GM23338 (cell line): ENCODE results near the gene CHN1. TPM values are rescaled to one million over a fixed set of nuclear protein-coding genes. Genes with fewer than 3 reads are reported as not detected.

Experiments
- ATAC-seq: fragments of 200-7000 bp; cut with Tn5 transposase; 3 replicates; pipeline ENCODE4 v1.9.1; 2020
- DNase-seq: peaks from one replicate; pipeline ENCODE4 v3.0.0-alpha.2; 2015; ENCODE audit warnings: low spot score
- H2AFZ ChIP-seq: fragments of 200-600 bp; sonication (generic); 2 replicates; pipeline ENCODE4 v1.8.0; 2016; ENCODE audit warnings: antibody characterized with exemption, mild to moderate bottlenecking, moderate library complexity
- H3F3A ChIP-seq: fragments of 200-600 bp; sonication (generic); replicated peaks from 2 replicates; pipeline ENCODE4 v1.8.0; 2017; ENCODE audit warnings: antibody characterized with exemption, mixed run types, low read depth
- H3K27ac ChIP-seq: fragments of 200-600 bp; sonication (generic); 2 replicates; pipeline ENCODE4 v1.6.1; 2016; ENCODE audit warnings: low read depth
- H3K27me3 ChIP-seq: fragments of 200-600 bp; sonication (generic); 2 replicates; pipeline ENCODE4 v1.8.0; 2016; ENCODE audit warnings: mild to moderate bottlenecking, mixed run types, moderate library complexity; ENCODE audit not compliant: insufficient read depth
- H3K36me3 ChIP-seq: fragments of 200-600 bp; sonication (generic); 2 replicates; pipeline ENCODE4 v1.8.0; 2016; ENCODE audit warnings: mild to moderate bottlenecking; ENCODE audit not compliant: insufficient read depth
- H3K4me1 ChIP-seq: fragments of 200-600 bp; sonication (generic); 2 replicates; pipeline ENCODE4 v1.8.0; 2016; ENCODE audit warnings: mild to moderate bottlenecking, moderate library complexity; ENCODE audit not compliant: insufficient read depth
- H3K4me2 ChIP-seq: fragments of 200-600 bp; sonication (generic); 2 replicates; pipeline ENCODE4 v1.7.1; 2017; ENCODE audit warnings: mixed run types
- H3K4me3 ChIP-seq: fragments of 200-600 bp; sonication (generic); 2 replicates; pipeline ENCODE4 v1.6.1; 2016; ENCODE audit warnings: mixed run types
- H3K79me2 ChIP-seq: fragments of 200-600 bp; sonication (generic); replicated peaks from 2 replicates; pipeline ENCODE4 v1.8.0; 2017; ENCODE audit warnings: mild to moderate bottlenecking; ENCODE audit not compliant: insufficient read depth
- H3K9me2 ChIP-seq: fragments of 200-600 bp; sonication (generic); 2 replicates; pipeline ENCODE4 v1.8.0; 2017; ENCODE audit not compliant: insufficient read depth
- H4K20me1 ChIP-seq: fragments of 200-600 bp; sonication (generic); replicated peaks from 2 replicates; pipeline ENCODE4 v1.8.0; 2017; ENCODE audit warnings: mild to moderate bottlenecking; ENCODE audit not compliant: insufficient read depth
- H3K27ac Mint-ChIP-seq: 2 replicates; pipeline ENCODE4 v1.8.0; 2020; ENCODE audit warnings: inconsistent platforms, mild to moderate bottlenecking, moderate library complexity, mixed read lengths
- H3K27me3 Mint-ChIP-seq: 3 replicates; pipeline ENCODE4 v1.8.0; 2022; ENCODE audit warnings: low read depth, mild to moderate bottlenecking, moderate library complexity, mixed read lengths, inconsistent platforms; ENCODE audit not compliant: insufficient read depth, poor library complexity
- H3K36me3 Mint-ChIP-seq: 3 replicates; pipeline ENCODE4 v1.8.0; 2021; ENCODE audit warnings: low read depth, mild to moderate bottlenecking, inconsistent platforms, moderate library complexity, mixed read lengths
- H3K4me1 Mint-ChIP-seq: 3 replicates; pipeline ENCODE4 v1.8.0; 2020; ENCODE audit warnings: mild to moderate bottlenecking, inconsistent platforms, mixed read lengths
- H3K4me3 Mint-ChIP-seq: 3 replicates; pipeline ENCODE4 v1.8.0; 2021; ENCODE audit warnings: moderate library complexity, mild to moderate bottlenecking, inconsistent platforms, mixed read lengths
- H3K9me3 Mint-ChIP-seq: 3 replicates; pipeline ENCODE4 v1.8.0; 2020; ENCODE audit warnings: moderate library complexity, mild to moderate bottlenecking, inconsistent platforms, mixed read lengths
- CREB1 ChIP-seq: fragments of 250-450 bp; sonication (Bioruptor Pico); IDR thresholded peaks from 2 replicates; pipeline ENCODE4 v1.5.0; 2020; ENCODE audit warnings: low read depth, mild to moderate bottlenecking, moderate library complexity
- EZH2 ChIP-seq: fragments of 200-600 bp; sonication (generic); IDR thresholded peaks from one replicate; pipeline ENCODE4 v1.8.0; 2017; ENCODE audit warnings: antibody characterized with exemption, mild to moderate bottlenecking, low read depth; ENCODE audit not compliant: unreplicated experiment
- EZH2phosphoT487 ChIP-seq: fragments of 200-600 bp; sonication (generic); IDR thresholded peaks from one replicate; pipeline ENCODE4 v1.8.1; 2018; ENCODE audit warnings: antibody characterized with exemption; ENCODE audit not compliant: unreplicated experiment
- JUNB ChIP-seq: IDR thresholded peaks from one replicate; pipeline ENCODE4 v1.6.1; 2016; ENCODE audit warnings: antibody characterized with exemption; ENCODE audit not compliant: unreplicated experiment
- NANOG ChIP-seq: IDR thresholded peaks from 2 replicates; pipeline ENCODE4 v1.6.1; 2016; ENCODE audit warnings: antibody characterized with exemption, borderline replicate concordance
- POLR2AphosphoS5 ChIP-seq: IDR thresholded peaks from 2 replicates; pipeline ENCODE4 v1.6.1; 2016; ENCODE audit warnings: antibody characterized with exemption, low read depth
- REST ChIP-seq: IDR thresholded peaks from one replicate; pipeline ENCODE4 v1.6.1; 2018; ENCODE audit warnings: antibody characterized with exemption; ENCODE audit not compliant: unreplicated experiment
- STAT1 ChIP-seq: IDR thresholded peaks from one replicate; pipeline ENCODE4 v1.6.1; 2016; ENCODE audit warnings: antibody characterized with exemption; ENCODE audit not compliant: unreplicated experiment
- ZNF114 ChIP-seq: fragments of 250-450 bp; sonication (Bioruptor Pico); IDR thresholded peaks from 2 replicates; pipeline ENCODE4 v1.5.0; 2020; ENCODE audit warnings: mild to moderate bottlenecking, moderate library complexity
- ZNF331 ChIP-seq: fragments of 250-450 bp; sonication (Bioruptor Pico); IDR thresholded peaks from 2 replicates; pipeline ENCODE4 v1.5.0; 2020; ENCODE audit warnings: low read depth, mild to moderate bottlenecking, moderate library complexity
- polyA plus RNA-seq: library from polyadenylated mRNA; unstranded; fragments of >200 nt; fragmentation: Nextera tagmentation; extraction: Ambion mirVana; gene quantifications from 2 replicates; pipeline ENCODE4 v1.2.1, GENCODE V29; 2016
- total RNA-seq: library from RNA; depleted of rRNA; stranded (reverse); fragments of >200 nt; shearing (Covaris generic); gene quantifications from 2 replicates; pipeline ENCODE4 v1.2.3, GENCODE V29; 2014
- TF ChIP-seq, protein P1 (sequence below): fragments of 250-450 bp; sonication (Bioruptor Pico); IDR thresholded peaks from 2 replicates; pipeline ENCODE4 v1.5.0; 2020; ENCODE audit warnings: mild to moderate bottlenecking, moderate library complexity
- TF ChIP-seq, protein P2 (sequence below): IDR thresholded peaks from 2 replicates; pipeline ENCODE4 v1.6.1; 2016; ENCODE audit warnings: antibody characterized with exemption
- TF ChIP-seq, protein P3 (sequence below), 2 experiments: fragments of 200-600 bp in 1 of 2; sonication (generic) in 1 of 2; conservative IDR thresholded peaks; 2 replicates each; pipeline versions ENCODE4 v1.5.1 to v1.6.1; 2016 to 2017; ENCODE audit warnings: antibody characterized with exemption in 2 of 2, low read depth in 2 of 2, mild to moderate bottlenecking in 2 of 2, moderate library complexity in 1 of 2

Gene CHN1
- total and polyA plus RNA-seq, 2 experiments from 2014 or later: 28.1 to 36.5 TPM

GRCh38 chr2:174969091-174969734, 36.0 kb downstream of the CHN1 start:
- ATAC-seq (no peak), DNase-seq (no peak)
- Histone ChIP-seq H3K9me2 (no peaks in the 10 kb centered on the region), H3K27ac (no peak overlapping the region), H4K20me1 (no peaks in the 10 kb centered on the region), H3K4me1 (peaks cover 62% of the 10 kb centered on the region), H3K79me2 (peaks cover 83% of the 10 kb centered on the region), H3K4me3 (no peak overlapping the region), H3F3A (no peaks in the 10 kb centered on the region), H3K36me3 (no peaks in the 10 kb centered on the region), H3K4me2 (no peak overlapping the region), H3K27me3 (no peaks in the 10 kb centered on the region), H2AFZ (no peak overlapping the region)
- Mint-ChIP-seq H3K4me3 (no peak overlapping the region), H3K9me3 (no peaks in the 10 kb centered on the region; the same call in 2 of the 3 replicates), H3K36me3 (peaks cover 24% of the 10 kb centered on the region), H3K4me1 (peaks cover 56% of the 10 kb centered on the region), H3K27ac (peak overlapping the region; percentile 57), H3K27me3 (peaks cover 2% of the 10 kb centered on the region)
- no peak for TF ChIP-seq POLR2AphosphoS5
- TF ChIP-seq, protein P1, sequence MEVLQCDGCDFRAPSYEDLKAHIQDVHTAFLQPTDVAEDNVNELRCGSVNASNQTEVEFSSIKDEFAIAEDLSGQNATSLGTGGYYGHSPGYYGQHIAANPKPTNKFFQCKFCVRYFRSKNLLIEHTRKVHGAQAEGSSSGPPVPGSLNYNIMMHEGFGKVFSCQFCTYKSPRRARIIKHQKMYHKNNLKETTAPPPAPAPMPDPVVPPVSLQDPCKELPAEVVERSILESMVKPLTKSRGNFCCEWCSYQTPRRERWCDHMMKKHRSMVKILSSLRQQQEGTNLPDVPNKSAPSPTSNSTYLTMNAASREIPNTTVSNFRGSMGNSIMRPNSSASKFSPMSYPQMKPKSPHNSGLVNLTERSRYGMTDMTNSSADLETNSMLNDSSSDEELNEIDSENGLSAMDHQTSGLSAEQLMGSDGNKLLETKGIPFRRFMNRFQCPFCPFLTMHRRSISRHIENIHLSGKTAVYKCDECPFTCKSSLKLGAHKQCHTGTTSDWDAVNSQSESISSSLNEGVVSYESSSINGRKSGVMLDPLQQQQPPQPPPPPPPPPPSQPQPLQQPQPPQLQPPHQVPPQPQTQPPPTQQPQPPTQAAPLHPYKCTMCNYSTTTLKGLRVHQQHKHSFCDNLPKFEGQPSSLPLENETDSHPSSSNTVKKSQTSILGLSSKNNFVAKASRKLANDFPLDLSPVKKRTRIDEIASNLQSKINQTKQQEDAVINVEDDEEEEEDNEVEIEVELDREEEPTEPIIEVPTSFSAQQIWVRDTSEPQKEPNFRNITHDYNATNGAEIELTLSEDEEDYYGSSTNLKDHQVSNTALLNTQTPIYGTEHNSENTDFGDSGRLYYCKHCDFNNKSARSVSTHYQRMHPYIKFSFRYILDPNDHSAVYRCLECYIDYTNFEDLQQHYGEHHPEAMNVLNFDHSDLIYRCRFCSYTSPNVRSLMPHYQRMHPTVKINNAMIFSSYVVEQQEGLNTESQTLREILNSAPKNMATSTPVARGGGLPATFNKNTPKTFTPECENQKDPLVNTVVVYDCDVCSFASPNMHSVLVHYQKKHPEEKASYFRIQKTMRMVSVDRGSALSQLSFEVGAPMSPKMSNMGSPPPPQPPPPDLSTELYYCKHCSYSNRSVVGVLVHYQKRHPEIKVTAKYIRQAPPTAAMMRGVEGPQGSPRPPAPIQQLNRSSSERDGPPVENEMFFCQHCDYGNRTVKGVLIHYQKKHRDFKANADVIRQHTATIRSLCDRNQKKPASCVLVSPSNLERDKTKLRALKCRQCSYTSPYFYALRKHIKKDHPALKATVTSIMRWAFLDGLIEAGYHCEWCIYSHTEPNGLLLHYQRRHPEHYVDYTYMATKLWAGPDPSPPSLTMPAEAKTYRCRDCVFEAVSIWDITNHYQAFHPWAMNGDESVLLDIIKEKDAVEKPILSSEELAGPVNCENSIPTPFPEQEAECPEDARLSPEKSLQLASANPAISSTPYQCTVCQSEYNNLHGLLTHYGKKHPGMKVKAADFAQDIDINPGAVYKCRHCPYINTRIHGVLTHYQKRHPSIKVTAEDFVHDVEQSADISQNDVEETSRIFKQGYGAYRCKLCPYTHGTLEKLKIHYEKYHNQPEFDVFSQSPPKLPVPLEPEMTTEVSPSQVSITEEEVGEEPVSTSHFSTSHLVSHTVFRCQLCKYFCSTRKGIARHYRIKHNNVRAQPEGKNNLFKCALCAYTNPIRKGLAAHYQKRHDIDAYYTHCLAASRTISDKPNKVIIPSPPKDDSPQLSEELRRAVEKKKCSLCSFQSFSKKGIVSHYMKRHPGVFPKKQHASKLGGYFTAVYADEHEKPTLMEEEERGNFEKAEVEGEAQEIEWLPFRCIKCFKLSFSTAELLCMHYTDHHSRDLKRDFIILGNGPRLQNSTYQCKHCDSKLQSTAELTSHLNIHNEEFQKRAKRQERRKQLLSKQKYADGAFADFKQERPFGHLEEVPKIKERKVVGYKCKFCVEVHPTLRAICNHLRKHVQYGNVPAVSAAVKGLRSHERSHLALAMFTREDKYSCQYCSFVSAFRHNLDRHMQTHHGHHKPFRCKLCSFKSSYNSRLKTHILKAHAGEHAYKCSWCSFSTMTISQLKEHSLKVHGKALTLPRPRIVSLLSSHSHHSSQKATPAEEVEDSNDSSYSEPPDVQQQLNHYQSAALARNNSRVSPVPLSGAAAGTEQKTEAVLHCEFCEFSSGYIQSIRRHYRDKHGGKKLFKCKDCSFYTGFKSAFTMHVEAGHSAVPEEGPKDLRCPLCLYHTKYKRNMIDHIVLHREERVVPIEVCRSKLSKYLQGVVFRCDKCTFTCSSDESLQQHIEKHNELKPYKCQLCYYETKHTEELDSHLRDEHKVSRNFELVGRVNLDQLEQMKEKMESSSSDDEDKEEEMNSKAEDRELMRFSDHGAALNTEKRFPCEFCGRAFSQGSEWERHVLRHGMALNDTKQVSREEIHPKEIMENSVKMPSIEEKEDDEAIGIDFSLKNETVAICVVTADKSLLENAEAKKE (CRISPR knock-in tag): no peak
- no peak for TF ChIP-seq EZH2phosphoT487
- no peak for TF ChIP-seq REST
- TF ChIP-seq ZNF331 (CRISPR knock-in tag): no peak
- no peak for TF ChIP-seq ZNF114 (CRISPR knock-in tag)
- TF ChIP-seq NANOG: no peak
- TF ChIP-seq, protein P2, sequence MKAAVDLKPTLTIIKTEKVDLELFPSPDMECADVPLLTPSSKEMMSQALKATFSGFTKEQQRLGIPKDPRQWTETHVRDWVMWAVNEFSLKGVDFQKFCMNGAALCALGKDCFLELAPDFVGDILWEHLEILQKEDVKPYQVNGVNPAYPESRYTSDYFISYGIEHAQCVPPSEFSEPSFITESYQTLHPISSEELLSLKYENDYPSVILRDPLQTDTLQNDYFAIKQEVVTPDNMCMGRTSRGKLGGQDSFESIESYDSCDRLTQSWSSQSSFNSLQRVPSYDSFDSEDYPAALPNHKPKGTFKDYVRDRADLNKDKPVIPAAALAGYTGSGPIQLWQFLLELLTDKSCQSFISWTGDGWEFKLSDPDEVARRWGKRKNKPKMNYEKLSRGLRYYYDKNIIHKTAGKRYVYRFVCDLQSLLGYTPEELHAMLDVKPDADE: no peak
- no peak for TF ChIP-seq EZH2
- no peak for TF ChIP-seq CREB1
- no peak for TF ChIP-seq STAT1
- TF ChIP-seq JUNB: no peak
- TF ChIP-seq, protein P3, sequence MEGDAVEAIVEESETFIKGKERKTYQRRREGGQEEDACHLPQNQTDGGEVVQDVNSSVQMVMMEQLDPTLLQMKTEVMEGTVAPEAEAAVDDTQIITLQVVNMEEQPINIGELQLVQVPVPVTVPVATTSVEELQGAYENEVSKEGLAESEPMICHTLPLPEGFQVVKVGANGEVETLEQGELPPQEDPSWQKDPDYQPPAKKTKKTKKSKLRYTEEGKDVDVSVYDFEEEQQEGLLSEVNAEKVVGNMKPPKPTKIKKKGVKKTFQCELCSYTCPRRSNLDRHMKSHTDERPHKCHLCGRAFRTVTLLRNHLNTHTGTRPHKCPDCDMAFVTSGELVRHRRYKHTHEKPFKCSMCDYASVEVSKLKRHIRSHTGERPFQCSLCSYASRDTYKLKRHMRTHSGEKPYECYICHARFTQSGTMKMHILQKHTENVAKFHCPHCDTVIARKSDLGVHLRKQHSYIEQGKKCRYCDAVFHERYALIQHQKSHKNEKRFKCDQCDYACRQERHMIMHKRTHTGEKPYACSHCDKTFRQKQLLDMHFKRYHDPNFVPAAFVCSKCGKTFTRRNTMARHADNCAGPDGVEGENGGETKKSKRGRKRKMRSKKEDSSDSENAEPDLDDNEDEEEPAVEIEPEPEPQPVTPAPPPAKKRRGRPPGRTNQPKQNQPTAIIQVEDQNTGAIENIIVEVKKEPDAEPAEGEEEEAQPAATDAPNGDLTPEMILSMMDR (conservative IDR thresholded peaks at IDR 0.05; ENCODE audit: low read depth in 2 of 2): no peak
